ENCODE results near the gene ZNF275.

GRCh38 chrX:153343674-153344073, 9.7 kb downstream of the ZNF275 start:
- TF ChIP-seq GATA2 (IDR thresholded peaks at IDR 0.05; ENCODE audit: low read depth, low read length): no peak
- no peak for TF ChIP-seq GATA3 (IDR thresholded peaks at IDR 0.05; ENCODE audit: low read depth, low read length)

All from SH-SY5Y (cell line).